ENCODE data around the gene KHDC3L. TPM values are rescaled to one million over a fixed set of nuclear protein-coding genes. Genes with fewer than 3 reads are reported as not detected.

The KHDC3L gene
- total and polyA plus RNA-seq, 2 of the 13 experiments (the other 11 are each of a cell fraction or from before 2014, with no cell fraction given): not detected

DNA sequence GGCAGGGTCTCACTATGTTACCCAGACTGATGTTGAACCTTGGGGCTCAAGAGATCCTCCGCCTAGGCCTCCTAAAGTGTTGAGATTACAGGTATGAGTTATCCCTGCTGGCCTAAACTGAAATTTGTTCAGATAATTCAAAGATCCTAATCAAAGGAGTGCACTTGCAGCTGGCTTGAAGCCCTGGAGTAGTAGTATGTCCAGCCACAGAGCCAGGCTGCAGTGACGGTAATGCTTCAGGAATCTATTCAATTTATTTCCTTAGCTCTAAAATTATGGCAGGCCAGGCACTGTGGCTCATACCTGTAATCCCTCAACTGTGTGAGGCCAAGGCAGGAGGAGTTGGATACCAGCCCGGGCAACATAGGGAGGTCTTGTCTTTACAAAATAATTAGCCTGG lies 30.8 kb downstream of the KHDC3L start:
- ATAC-seq: no peak
- intact Hi-C loops (cut with micrococcal nuclease; ENCODE audit: unreplicated experiment): no loop called here
- BruUV-seq (replicated peaks): no TSS peak
- no peak for FAIRE-seq
- H3K9me3 ChIP-seq (ENCODE audit: low read length): no peaks in the 10 kb centered on the region
- no peaks in the 10 kb centered on the region for H3K79me2 ChIP-seq (ENCODE audit: insufficient read depth, low read length)
- H3K27me3 ChIP-seq (ENCODE audit: control insufficient read depth in 1 of 2, insufficient read depth in 2 of 2, low read length in 2 of 2): peaks cover 0 to 6% of the 10 kb centered on the region in 2 experiments; a peak in 3 of 5 replicates
- WGBS (ENCODE audit: low lambda C conversion rate): 59% methylated on average over 2 of the region's 3 CpGs
- TF ChIP-seq ZNF572 (CRISPR knock-in tag; IDR thresholded peaks at IDR 0.05) (no peak), ZFP82 (CRISPR knock-in tag; IDR thresholded peaks at IDR 0.05; ENCODE audit: borderline replicate concordance) (no peak), ZMAT3 (CRISPR knock-in tag; conservative IDR thresholded peaks at IDR 0.05) (no peak), ZGPAT (CRISPR knock-in tag; IDR thresholded peaks at IDR 0.05) (no peak), ARNT (IDR thresholded peaks at IDR 0.05) (no peak), SKI (IDR thresholded peaks at IDR 0.05; ENCODE audit: partially characterized antibody) (no peak), ZNF496 (CRISPR knock-in tag; IDR thresholded peaks at IDR 0.05; ENCODE audit: insufficient replicate concordance) (no peak), ZNF33B (CRISPR knock-in tag; IDR thresholded peaks at IDR 0.05) (no peak), RFX3 (CRISPR knock-in tag; IDR thresholded peaks at IDR 0.05) (no peak), EED (CRISPR knock-in tag; IDR thresholded peaks at IDR 0.05) (no peak), U2AF2 (IDR thresholded peaks at IDR 0.05; ENCODE audit: low read depth, low read length) (no peak)
- TF ChIP-seq, protein P1, sequence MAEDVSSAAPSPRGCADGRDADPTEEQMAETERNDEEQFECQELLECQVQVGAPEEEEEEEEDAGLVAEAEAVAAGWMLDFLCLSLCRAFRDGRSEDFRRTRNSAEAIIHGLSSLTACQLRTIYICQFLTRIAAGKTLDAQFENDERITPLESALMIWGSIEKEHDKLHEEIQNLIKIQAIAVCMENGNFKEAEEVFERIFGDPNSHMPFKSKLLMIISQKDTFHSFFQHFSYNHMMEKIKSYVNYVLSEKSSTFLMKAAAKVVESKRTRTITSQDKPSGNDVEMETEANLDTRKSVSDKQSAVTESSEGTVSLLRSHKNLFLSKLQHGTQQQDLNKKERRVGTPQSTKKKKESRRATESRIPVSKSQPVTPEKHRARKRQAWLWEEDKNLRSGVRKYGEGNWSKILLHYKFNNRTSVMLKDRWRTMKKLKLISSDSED (CRISPR knock-in tag; IDR thresholded peaks at IDR 0.05): no peak
- TF ChIP-seq, protein P2, sequence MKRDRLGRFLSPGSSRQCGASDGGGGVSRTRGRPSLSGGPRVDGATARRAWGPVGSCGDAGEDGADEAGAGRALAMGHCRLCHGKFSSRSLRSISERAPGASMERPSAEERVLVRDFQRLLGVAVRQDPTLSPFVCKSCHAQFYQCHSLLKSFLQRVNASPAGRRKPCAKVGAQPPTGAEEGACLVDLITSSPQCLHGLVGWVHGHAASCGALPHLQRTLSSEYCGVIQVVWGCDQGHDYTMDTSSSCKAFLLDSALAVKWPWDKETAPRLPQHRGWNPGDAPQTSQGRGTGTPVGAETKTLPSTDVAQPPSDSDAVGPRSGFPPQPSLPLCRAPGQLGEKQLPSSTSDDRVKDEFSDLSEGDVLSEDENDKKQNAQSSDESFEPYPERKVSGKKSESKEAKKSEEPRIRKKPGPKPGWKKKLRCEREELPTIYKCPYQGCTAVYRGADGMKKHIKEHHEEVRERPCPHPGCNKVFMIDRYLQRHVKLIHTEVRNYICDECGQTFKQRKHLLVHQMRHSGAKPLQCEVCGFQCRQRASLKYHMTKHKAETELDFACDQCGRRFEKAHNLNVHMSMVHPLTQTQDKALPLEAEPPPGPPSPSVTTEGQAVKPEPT (CRISPR knock-in tag; IDR thresholded peaks at IDR 0.05; ENCODE audit: low read depth): no peak
- DNase-seq (ENCODE audit: low spot score): no peak
- H3K4me1 ChIP-seq (ENCODE audit: insufficient read depth, low read length): 0 out of 2 replicates have a peak, but pooled peaks cover 6% of the 10 kb centered on the region
- no peaks in the 10 kb centered on the region for H4K20me1 ChIP-seq (ENCODE audit: insufficient read depth, low read length)
- H3K9ac ChIP-seq (ENCODE audit: insufficient read depth, low read depth, low read length): no peak overlapping the region
- in situ Hi-C loops (cut with HindIII; ENCODE audit: extremely low pct_ligation_motif_present, low pct_unique_long_range_greater_than_20kb): no loop called here
- no peaks in the 10 kb centered on the region for H3K36me3 ChIP-seq (replicated peaks in 1 of 2; ENCODE audit: control insufficient read depth in 1 of 2, insufficient read depth in 2 of 2, low read length in 2 of 2)
- H3K27ac ChIP-seq (ENCODE audit: extremely low read length, insufficient read depth, low read length): no peak overlapping the region
- no peak overlapping the region for H3K4me2 ChIP-seq (ENCODE audit: low read depth, low read length)
- POLR2A ChIA-PET: no interaction called here
- no peak overlapping the region for H2AFZ ChIP-seq (ENCODE audit: low read length)
- H3K4me3 ChIP-seq (replicated peaks in 1 of 3; ENCODE audit: insufficient read depth in 1 of 3, low read depth in 2 of 3, low read length in 3 of 3): no peak overlapping the region
- CTCF ChIA-PET (ENCODE audit: low intra/inter-chr PET ratio, low total read pairs): no interaction called here
